GM23338 (cell line): ENCODE results near the gene TBC1D5. TPM values are rescaled to one million over a fixed set of nuclear protein-coding genes. Genes with fewer than 3 reads are reported as not detected.

Experiments used
- ATAC-seq: fragments of 200-7000 bp; cut with Tn5 transposase; 3 replicates; pipeline ENCODE4 v1.9.1; 2020
- DNase-seq: peaks from one replicate; pipeline ENCODE4 v3.0.0-alpha.2; 2015; ENCODE audit warnings: low spot score
- H2AFZ ChIP-seq: fragments of 200-600 bp; sonication (generic); 2 replicates; pipeline ENCODE4 v1.8.0; 2016; ENCODE audit warnings: antibody characterized with exemption, mild to moderate bottlenecking, moderate library complexity
- H3F3A ChIP-seq: fragments of 200-600 bp; sonication (generic); replicated peaks from 2 replicates; pipeline ENCODE4 v1.8.0; 2017; ENCODE audit warnings: antibody characterized with exemption, mixed run types, low read depth
- H3K27ac ChIP-seq: fragments of 200-600 bp; sonication (generic); 2 replicates; pipeline ENCODE4 v1.6.1; 2016; ENCODE audit warnings: low read depth
- H3K27me3 ChIP-seq: fragments of 200-600 bp; sonication (generic); 2 replicates; pipeline ENCODE4 v1.8.0; 2016; ENCODE audit warnings: mild to moderate bottlenecking, mixed run types, moderate library complexity; ENCODE audit not compliant: insufficient read depth
- H3K36me3 ChIP-seq: fragments of 200-600 bp; sonication (generic); 2 replicates; pipeline ENCODE4 v1.8.0; 2016; ENCODE audit warnings: mild to moderate bottlenecking; ENCODE audit not compliant: insufficient read depth
- H3K4me1 ChIP-seq: fragments of 200-600 bp; sonication (generic); 2 replicates; pipeline ENCODE4 v1.8.0; 2016; ENCODE audit warnings: mild to moderate bottlenecking, moderate library complexity; ENCODE audit not compliant: insufficient read depth
- H3K4me2 ChIP-seq: fragments of 200-600 bp; sonication (generic); 2 replicates; pipeline ENCODE4 v1.7.1; 2017; ENCODE audit warnings: mixed run types
- H3K4me3 ChIP-seq: fragments of 200-600 bp; sonication (generic); 2 replicates; pipeline ENCODE4 v1.6.1; 2016; ENCODE audit warnings: mixed run types
- H3K79me2 ChIP-seq: fragments of 200-600 bp; sonication (generic); replicated peaks from 2 replicates; pipeline ENCODE4 v1.8.0; 2017; ENCODE audit warnings: mild to moderate bottlenecking; ENCODE audit not compliant: insufficient read depth
- H3K9me2 ChIP-seq: fragments of 200-600 bp; sonication (generic); 2 replicates; pipeline ENCODE4 v1.8.0; 2017; ENCODE audit not compliant: insufficient read depth
- H4K20me1 ChIP-seq: fragments of 200-600 bp; sonication (generic); replicated peaks from 2 replicates; pipeline ENCODE4 v1.8.0; 2017; ENCODE audit warnings: mild to moderate bottlenecking; ENCODE audit not compliant: insufficient read depth
- H3K27ac Mint-ChIP-seq: 2 replicates; pipeline ENCODE4 v1.8.0; 2020; ENCODE audit warnings: inconsistent platforms, mild to moderate bottlenecking, moderate library complexity, mixed read lengths
- H3K27me3 Mint-ChIP-seq: 3 replicates; pipeline ENCODE4 v1.8.0; 2022; ENCODE audit warnings: low read depth, mild to moderate bottlenecking, moderate library complexity, mixed read lengths, inconsistent platforms; ENCODE audit not compliant: insufficient read depth, poor library complexity
- H3K36me3 Mint-ChIP-seq: 3 replicates; pipeline ENCODE4 v1.8.0; 2021; ENCODE audit warnings: low read depth, mild to moderate bottlenecking, inconsistent platforms, moderate library complexity, mixed read lengths
- H3K4me1 Mint-ChIP-seq: 3 replicates; pipeline ENCODE4 v1.8.0; 2020; ENCODE audit warnings: mild to moderate bottlenecking, inconsistent platforms, mixed read lengths
- H3K4me3 Mint-ChIP-seq: 3 replicates; pipeline ENCODE4 v1.8.0; 2021; ENCODE audit warnings: moderate library complexity, mild to moderate bottlenecking, inconsistent platforms, mixed read lengths
- H3K9me3 Mint-ChIP-seq: 3 replicates; pipeline ENCODE4 v1.8.0; 2020; ENCODE audit warnings: moderate library complexity, mild to moderate bottlenecking, inconsistent platforms, mixed read lengths
- CREB1 ChIP-seq: fragments of 250-450 bp; sonication (Bioruptor Pico); IDR thresholded peaks from 2 replicates; pipeline ENCODE4 v1.5.0; 2020; ENCODE audit warnings: low read depth, mild to moderate bottlenecking, moderate library complexity
- CTCF ChIP-seq, 2 experiments: fragments of 200-600 bp in 1 of 2; sonication (generic) in 1 of 2; conservative IDR thresholded peaks; 2 replicates each; pipeline versions ENCODE4 v1.5.1 to v1.6.1; 2016 to 2017; ENCODE audit warnings: antibody characterized with exemption in 2 of 2, low read depth in 2 of 2, mild to moderate bottlenecking in 2 of 2, moderate library complexity in 1 of 2
- ETS1 ChIP-seq: IDR thresholded peaks from 2 replicates; pipeline ENCODE4 v1.6.1; 2016; ENCODE audit warnings: antibody characterized with exemption
- EZH2phosphoT487 ChIP-seq: fragments of 200-600 bp; sonication (generic); IDR thresholded peaks from one replicate; pipeline ENCODE4 v1.8.1; 2018; ENCODE audit warnings: antibody characterized with exemption; ENCODE audit not compliant: unreplicated experiment
- JUNB ChIP-seq: IDR thresholded peaks from one replicate; pipeline ENCODE4 v1.6.1; 2016; ENCODE audit warnings: antibody characterized with exemption; ENCODE audit not compliant: unreplicated experiment
- NANOG ChIP-seq: IDR thresholded peaks from 2 replicates; pipeline ENCODE4 v1.6.1; 2016; ENCODE audit warnings: antibody characterized with exemption, borderline replicate concordance
- REST ChIP-seq: IDR thresholded peaks from one replicate; pipeline ENCODE4 v1.6.1; 2018; ENCODE audit warnings: antibody characterized with exemption; ENCODE audit not compliant: unreplicated experiment
- STAT1 ChIP-seq: IDR thresholded peaks from one replicate; pipeline ENCODE4 v1.6.1; 2016; ENCODE audit warnings: antibody characterized with exemption; ENCODE audit not compliant: unreplicated experiment
- ZNF114 ChIP-seq: fragments of 250-450 bp; sonication (Bioruptor Pico); IDR thresholded peaks from 2 replicates; pipeline ENCODE4 v1.5.0; 2020; ENCODE audit warnings: mild to moderate bottlenecking, moderate library complexity
- ZNF331 ChIP-seq: fragments of 250-450 bp; sonication (Bioruptor Pico); IDR thresholded peaks from 2 replicates; pipeline ENCODE4 v1.5.0; 2020; ENCODE audit warnings: low read depth, mild to moderate bottlenecking, moderate library complexity
- polyA plus RNA-seq: library from polyadenylated mRNA; unstranded; fragments of >200 nt; fragmentation: Nextera tagmentation; extraction: Ambion mirVana; gene quantifications from 2 replicates; pipeline ENCODE4 v1.2.1, GENCODE V29; 2016
- total RNA-seq: library from RNA; depleted of rRNA; stranded (reverse); fragments of >200 nt; shearing (Covaris generic); gene quantifications from 2 replicates; pipeline ENCODE4 v1.2.3, GENCODE V29; 2014

Gene TBC1D5
- total and polyA plus RNA-seq, 2 experiments from 2014 or later, result 21.8 to 48.1 TPM

- TF ChIP-seq ETS1 (no peak), ZNF114 (CRISPR knock-in tag) (no peak), STAT1 (no peak), JUNB (no peak), REST (no peak), ZNF331 (CRISPR knock-in tag) (no peak), NANOG (no peak), EZH2phosphoT487 (no peak), CTCF (conservative IDR thresholded peaks at IDR 0.05; ENCODE audit: low read depth in 2 of 2) (no peak), CREB1 (CRISPR knock-in tag) (no peak)
Measured at GRCh38 chr3:17749705-17750293, 7.4 kb upstream of the TBC1D5 start (continued).

DNA sequence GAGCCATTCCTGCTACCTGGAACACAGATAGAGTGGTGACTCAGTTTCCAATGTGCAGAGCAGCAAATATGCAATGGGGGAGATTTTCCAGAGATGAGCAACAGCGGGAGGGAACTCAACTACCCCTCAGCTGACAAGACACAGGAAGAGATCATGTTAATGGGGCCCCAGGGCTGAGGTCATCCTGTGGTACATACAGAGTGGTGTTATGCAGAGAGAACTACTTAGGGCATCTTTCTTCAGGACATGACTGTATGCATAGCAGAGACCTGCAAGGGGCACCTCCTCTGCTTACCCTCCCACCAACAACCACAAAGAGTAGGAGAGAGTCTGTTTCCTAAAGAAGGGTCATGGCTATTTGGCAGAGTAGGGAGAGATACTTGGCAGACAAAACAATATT is 6.8 kb upstream of the TBC1D5 start:
- H3F3A ChIP-seq, result no peaks in the 10 kb centered on the region
- H3K4me1 ChIP-seq, result no peaks in the 10 kb centered on the region
- Mint-ChIP-seq H3K4me3 (no peak overlapping the region; the same call in 2 of the 3 replicates), H3K36me3 (no peaks in the 10 kb centered on the region), H3K4me1 (peaks cover 8% of the 10 kb centered on the region), H3K27ac (no peak overlapping the region), H3K9me3 (no peaks in the 10 kb centered on the region), H3K27me3 (peaks cover 2% of the 10 kb centered on the region)
- no peaks in the 10 kb centered on the region for H3K36me3 ChIP-seq
- no peaks in the 10 kb centered on the region for H3K27me3 ChIP-seq
- no peak overlapping the region for H2AFZ ChIP-seq
- no peak for DNase-seq
- no peaks in the 10 kb centered on the region for H4K20me1 ChIP-seq
- H3K4me2 ChIP-seq, result no peak overlapping the region
- no peak for TF ChIP-seq ZNF114 (CRISPR knock-in tag)
- TF ChIP-seq ZNF331 (CRISPR knock-in tag), result no peak
- no peak overlapping the region for H3K4me3 ChIP-seq
- ATAC-seq, result no peak
- no peak overlapping the region for H3K27ac ChIP-seq
- H3K79me2 ChIP-seq, result no peaks in the 10 kb centered on the region
- H3K9me2 ChIP-seq, result no peaks in the 10 kb centered on the region; the same call in 1 of the 2 replicates
